H1 (cell line): ENCODE measurements around the gene ZFAND3. TPM values are rescaled to one million over a fixed set of nuclear protein-coding genes. Genes with fewer than 3 reads are reported as not detected.

Experiments used
- ASH2L ChIP-seq: fragments of 200-600, 300-600 bp; sonication (generic); IDR thresholded peaks from one replicate; pipeline ENCODE4 v1.7.1; 2017; ENCODE audit warnings: low read length
- BCL11A ChIP-seq, 2 experiments: IDR thresholded peaks; one replicate each; pipeline ENCODE4 v1.6.1; 2011; ENCODE audit warnings: low read depth in 2 of 2, low read length in 2 of 2, mild to moderate bottlenecking in 2 of 2
- CHD1 ChIP-seq: IDR thresholded peaks from 2 replicates; pipeline ENCODE4 v1.6.1; 2012; ENCODE audit warnings: low read depth, low read length, improper control_type of control experiment
- CHD7 ChIP-seq: fragments of 300-600 bp; sonication (generic); IDR thresholded peaks from 2 replicates; pipeline ENCODE4 v1.7.1; 2012; ENCODE audit warnings: low read length, moderate library complexity, mild to moderate bottlenecking, inconsistent platforms; ENCODE audit not compliant: insufficient replicate concordance
- CREB1 ChIP-seq: IDR thresholded peaks from 2 replicates; pipeline ENCODE4 v1.6.1; 2012; ENCODE audit warnings: inconsistent platforms
- RAD21 ChIP-seq, 2 experiments: IDR thresholded peaks in 1 of 2; conservative IDR thresholded peaks in 1 of 2; 2 replicates each; pipeline ENCODE4 v1.6.1; 2011; ENCODE audit warnings: low read depth in 2 of 2, low read length in 2 of 2, improper control_type of control experiment in 1 of 2, inconsistent platforms in 1 of 2, mild to moderate bottlenecking in 1 of 2, moderate library complexity in 1 of 2
- SIN3A ChIP-seq, 2 experiments: IDR thresholded peaks in 1 of 2; conservative IDR thresholded peaks in 1 of 2; 2 replicates each; pipeline ENCODE4 v1.6.1; 2011 to 2012; ENCODE audit warnings: low read length in 2 of 2, improper control_type of control experiment in 1 of 2, low read depth in 1 of 2, mild to moderate bottlenecking in 1 of 2
- SIX5 ChIP-seq: IDR thresholded peaks from 2 replicates; pipeline ENCODE4 v1.6.1; 2011; ENCODE audit warnings: mild to moderate bottlenecking, low read depth, low read length
- SP1 ChIP-seq: IDR thresholded peaks from 2 replicates; pipeline ENCODE4 v1.6.1; 2011; ENCODE audit warnings: low read depth, low read length
- TBP ChIP-seq: IDR thresholded peaks from 2 replicates; pipeline ENCODE4 v1.6.1; 2011; ENCODE audit warnings: low read depth, low read length, improper control_type of control experiment
- TEAD4 ChIP-seq: IDR thresholded peaks from 2 replicates; pipeline ENCODE4 v1.6.1; 2012; ENCODE audit warnings: low read depth, low read length, inconsistent platforms, mixed read lengths
- polyA plus RNA-seq, 7 experiments: library from polyadenylated mRNA; depleted of rRNA in 3 of 7; stranded (reverse) in 5 of 7; unstranded in 2 of 7; fragments of >200 nt in 5 of 7; fragments of 200-250 nt in 2 of 7; gene quantifications; 1 replicate in 5 of 7; 2 replicates in 1 of 7; 4 replicates in 1 of 7; pipeline versions ENCODE4 v1.2.1 to v1.2.3, GENCODE V29; 2011 to 2013; ENCODE audit warnings: missing spikeins in 2 of 7, mixed read lengths in 2 of 7
- total RNA-seq: library from RNA; stranded (reverse); fragmentation: NEBNext Ultra II Directional; extraction: Animal tissue kit (Norgen Biotek cat#: 25700); gene quantifications from 2 replicates; pipeline ENCODE4 v1.2.1, GENCODE V29; 2021

Gene ZFAND3
- total and polyA plus RNA-seq, 2 of the 8 experiments (the other 6 are each of a cell fraction or from before 2014, with no cell fraction given): 13.0 to 51.3 TPM

DNA sequence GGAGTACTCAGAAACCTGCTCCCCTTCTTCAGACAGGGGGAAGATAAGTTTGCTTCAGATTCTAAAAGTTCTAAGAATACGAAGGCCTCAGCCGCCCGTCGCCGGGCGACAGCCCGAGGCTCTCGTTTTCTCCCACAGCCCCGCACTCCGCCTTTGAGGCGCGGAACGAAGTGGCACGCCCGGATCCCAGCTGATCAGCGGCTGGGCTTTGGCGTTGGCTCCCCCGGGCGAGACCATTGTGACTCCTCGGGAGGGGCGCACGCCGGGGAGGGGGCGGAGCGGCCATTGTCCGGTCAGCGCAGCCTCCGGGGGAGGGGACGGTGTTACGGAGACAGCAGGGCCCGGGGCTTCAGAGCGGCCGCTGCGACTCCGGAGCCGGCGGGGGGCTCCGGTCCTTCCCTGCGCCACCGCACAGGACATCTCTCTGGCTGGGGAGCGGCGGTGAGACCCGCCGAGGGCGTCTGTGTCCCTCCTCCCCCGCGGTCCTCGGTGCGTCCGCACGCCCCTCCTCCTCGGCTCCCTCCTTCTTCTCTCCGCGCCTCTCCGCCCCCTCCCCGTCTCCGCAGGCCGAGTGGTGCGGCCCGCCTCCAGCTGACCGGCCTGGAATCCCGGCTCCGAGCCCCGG is at the start of gene ZFAND3 (continued):
- TF ChIP-seq CHD7: no peak
- TF ChIP-seq TEAD4: peak; percentile 80; the same call in 1 of the 2 replicates
- peak; percentile 15 to 70; a peak in 2 of 4 replicates for TF ChIP-seq SIN3A (conservative IDR thresholded peaks at IDR 0.05 in 1 of 2, IDR thresholded peaks at IDR 0.05 in 1 of 2; ENCODE audit: low read depth in 1 of 2, low read length in 2 of 2)
- peak; percentile 26; the same call in 1 of the 2 replicates for TF ChIP-seq SIX5
- TF ChIP-seq CHD1: peak; percentile 93
- TF ChIP-seq TBP: peak; percentile 54; the same call in 1 of the 2 replicates
- TF ChIP-seq SP1: peak; percentile 48; the same call in 1 of the 2 replicates
- TF ChIP-seq ASH2L: peak; percentile 60
- TF ChIP-seq RAD21 (IDR thresholded peaks at IDR 0.05 in 1 of 2, conservative IDR thresholded peaks at IDR 0.05 in 1 of 2; ENCODE audit: low read depth in 2 of 2, low read length in 2 of 2): 0 out of 4 replicates have a peak, but pooled peaks of 1 of the 2 experiments have one; percentile 3
- no peak for TF ChIP-seq BCL11A (IDR thresholded peaks at IDR 0.05; ENCODE audit: low read depth in 2 of 2, low read length in 2 of 2)
- TF ChIP-seq CREB1: 0 out of 2 replicates have a peak, but pooled peaks have one; percentile 31
